HEK293 (cell line): ENCODE results near the gene AP1G2.
A peak's percentile ranks its signal among the peaks of the same experiment; 100 is the strongest.

Experiments
- CTCF ChIA-PET: fragments of 350-600 bp; formaldehyde crosslinking; extraction: SDS; loops from one replicate; lab custom pipeline; 2021; ENCODE audit warnings: antibody characterized with exemption; lab: Yijun Ruan, JAX
- POLR2A ChIA-PET: fragments of 300-600 bp; formaldehyde crosslinking; extraction: SDS; loops from one replicate; lab custom pipeline; 2020; ENCODE audit warnings: antibody characterized with exemption, inconsistent platforms; lab: Yijun Ruan, JAX
- H3K27ac ChIP-seq: fragments of 200-500 bp; sonication (Bioruptor generic); 2 replicates; pipeline ENCODE4 v1.5.1; 2014; ENCODE audit warnings: low read depth, low read length, control low read depth, inconsistent platforms; ENCODE audit errors: extremely low read depth
- H3K36me3 ChIP-seq, 2 experiments: fragments of 200-500 bp in 1 of 2; sonication (Bioruptor generic) in 1 of 2; 1 replicate in 1 of 2; 2 replicates in 1 of 2; pipeline ENCODE4 v1.5.1; 2014 to 2017; ENCODE audit warnings: inconsistent platforms in 2 of 2, low read length in 2 of 2; ENCODE audit not compliant: control insufficient read depth in 2 of 2, insufficient read depth in 1 of 2
- H3K4me1 ChIP-seq: fragments of 200-500 bp; sonication (Bioruptor generic); 2 replicates; pipeline ENCODE4 v1.5.1; 2014; ENCODE audit warnings: mild to moderate bottlenecking, low read length, inconsistent platforms; ENCODE audit not compliant: control insufficient read depth, insufficient read depth
- H3K4me3 ChIP-seq: 2 replicates; pipeline ENCODE4 v1.5.1; 2011; ENCODE audit warnings: low read depth, mild to moderate bottlenecking, control low read depth, low read length, moderate library complexity
- H3K9me3 ChIP-seq: fragments of 200-500 bp; sonication (Bioruptor generic); 2 replicates; pipeline ENCODE4 v1.5.1; 2014; ENCODE audit warnings: low read depth, low read length, inconsistent platforms; ENCODE audit not compliant: control insufficient read depth, insufficient read depth
- EGR2 ChIP-seq: fragments of 450-650 bp; formaldehyde crosslinking; IDR thresholded peaks from 2 replicates; pipeline ENCODE4 v1.5.1; 2016; ENCODE audit warnings: low read depth, missing biosample characterization, missing genetic modification characterization
- HOXA7 ChIP-seq: sonication (generic); formaldehyde crosslinking; IDR thresholded peaks from 2 replicates; pipeline ENCODE4 v1.8.1; 2022; ENCODE audit warnings: missing genetic modification reagents, borderline replicate concordance
- KLF10 ChIP-seq: fragments of 450-650 bp; IDR thresholded peaks from 2 replicates; pipeline ENCODE4 v1.5.1; 2018; ENCODE audit warnings: missing biosample characterization, mild to moderate bottlenecking, missing genetic modification characterization
- KLF16 ChIP-seq: fragments of 450-650 bp; formaldehyde crosslinking; IDR thresholded peaks from 2 replicates; pipeline ENCODE4 v1.5.1; 2017; ENCODE audit warnings: missing biosample characterization, missing genetic modification characterization
- MEIS1 ChIP-seq: sonication (generic); formaldehyde crosslinking; IDR thresholded peaks from 2 replicates; pipeline ENCODE4 v1.8.1; 2022; ENCODE audit warnings: missing genetic modification reagents, mild to moderate bottlenecking, borderline replicate concordance
- MYNN ChIP-seq: fragments of 450-650 bp; formaldehyde crosslinking; IDR thresholded peaks from 2 replicates; pipeline ENCODE4 v1.5.1; 2016; ENCODE audit warnings: missing biosample characterization, missing genetic modification characterization, borderline replicate concordance
- OVOL3 ChIP-seq: fragments of 450-650 bp; formaldehyde crosslinking; IDR thresholded peaks from 2 replicates; pipeline ENCODE4 v1.5.1; 2016; ENCODE audit warnings: missing biosample characterization, missing genetic modification characterization
- SALL2 ChIP-seq: fragments of 450-650 bp; formaldehyde crosslinking; IDR thresholded peaks from 2 replicates; pipeline ENCODE4 v1.5.0; 2017; ENCODE audit warnings: missing biosample characterization, mild to moderate bottlenecking, missing genetic modification characterization, borderline replicate concordance
- SCRT1 ChIP-seq: fragments of 450-650 bp; formaldehyde crosslinking; IDR thresholded peaks from 2 replicates; pipeline ENCODE4 v1.5.1; 2016; ENCODE audit warnings: missing biosample characterization, missing genetic modification characterization, borderline replicate concordance
- ZBTB1 ChIP-seq: fragments of 450-650 bp; formaldehyde crosslinking; IDR thresholded peaks from 2 replicates; pipeline ENCODE4 v1.5.1; 2016; ENCODE audit warnings: missing biosample characterization, missing genetic modification characterization
- ZBTB8A ChIP-seq: fragments of 450-650 bp; formaldehyde crosslinking; IDR thresholded peaks from 2 replicates; pipeline ENCODE4 v1.5.1; 2016; ENCODE audit warnings: missing biosample characterization, missing genetic modification characterization
- ZFHX2 ChIP-seq: fragments of 450-650 bp; formaldehyde crosslinking; conservative IDR thresholded peaks from 2 replicates; pipeline ENCODE4 v1.5.1; 2016; ENCODE audit warnings: missing biosample characterization, missing genetic modification characterization
- ZNF211 ChIP-seq: fragments of 450-650 bp; formaldehyde crosslinking; IDR thresholded peaks from 2 replicates; pipeline ENCODE4 v1.5.1; 2016; ENCODE audit warnings: low read depth, missing biosample characterization, missing genetic modification characterization
- ZNF292 ChIP-seq: fragments of 450-650 bp; formaldehyde crosslinking; IDR thresholded peaks from 2 replicates; pipeline ENCODE4 v1.5.1; 2016; ENCODE audit warnings: low read depth, missing biosample characterization, missing genetic modification characterization, borderline replicate concordance
- ZNF311 ChIP-seq: fragments of 450-650 bp; formaldehyde crosslinking; IDR thresholded peaks from 2 replicates; pipeline ENCODE4 v1.5.1; 2017; ENCODE audit warnings: missing biosample characterization, missing genetic modification characterization, borderline replicate concordance
- ZNF350 ChIP-seq: fragments of 450-650 bp; formaldehyde crosslinking; IDR thresholded peaks from 2 replicates; pipeline ENCODE4 v1.5.0; 2017; ENCODE audit warnings: missing biosample characterization, mild to moderate bottlenecking, missing genetic modification characterization
- ZNF555 ChIP-seq: fragments of 450-650 bp; formaldehyde crosslinking; conservative IDR thresholded peaks from 2 replicates; pipeline ENCODE4 v1.5.1; 2017; ENCODE audit warnings: missing biosample characterization, mild to moderate bottlenecking, missing genetic modification characterization, inconsistent platforms
- ZNF610 ChIP-seq: fragments of 450-650 bp; formaldehyde crosslinking; IDR thresholded peaks from 2 replicates; pipeline ENCODE4 v1.5.1; 2016; ENCODE audit warnings: missing biosample characterization, missing genetic modification characterization, borderline replicate concordance
- ZNF777 ChIP-seq: fragments of 450-650 bp; formaldehyde crosslinking; IDR thresholded peaks from 2 replicates; pipeline ENCODE4 v1.5.1; 2017; ENCODE audit warnings: missing biosample characterization, missing genetic modification characterization, borderline replicate concordance
- ZNF843 ChIP-seq: fragments of 450-650 bp; formaldehyde crosslinking; IDR thresholded peaks from 2 replicates; pipeline ENCODE4 v1.5.1; 2016; ENCODE audit warnings: missing biosample characterization, missing genetic modification characterization
- TF ChIP-seq, protein P1 (sequence below): fragments of 450-650 bp; formaldehyde crosslinking; IDR thresholded peaks from 2 replicates; pipeline ENCODE4 v1.5.1; 2016; ENCODE audit warnings: missing biosample characterization, missing genetic modification characterization
- TF ChIP-seq, protein P2 (sequence below): fragments of 450-650 bp; formaldehyde crosslinking; IDR thresholded peaks from 2 replicates; pipeline ENCODE4 v1.5.1; 2016; ENCODE audit warnings: missing biosample characterization, missing genetic modification characterization
- TF ChIP-seq, protein P3 (sequence below): fragments of 450-650 bp; IDR thresholded peaks from 2 replicates; pipeline ENCODE4 v1.5.1; 2018; ENCODE audit warnings: missing biosample characterization, missing genetic modification characterization

AP1G2 gene

DNA sequence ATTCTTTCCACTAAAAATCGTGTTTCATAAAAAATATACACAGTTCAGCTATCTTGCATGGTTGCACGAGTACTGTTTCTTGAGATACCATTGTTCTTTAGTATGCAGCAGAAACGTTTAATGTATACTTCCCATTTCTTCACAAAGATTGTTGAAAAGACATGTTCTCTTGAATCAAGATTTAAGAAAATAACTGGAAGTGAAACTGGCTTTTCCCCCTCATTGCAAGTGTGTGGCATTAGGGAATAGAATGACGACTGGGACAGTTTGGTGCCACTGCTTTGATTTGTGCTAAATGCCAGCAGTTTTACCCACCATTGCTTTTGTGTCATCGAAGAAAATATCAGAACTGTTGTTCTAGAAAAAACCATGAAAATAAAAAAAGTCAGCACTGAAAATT is 48.3 kb upstream of the AP1G2 start:
- no peaks in the 10 kb centered on the region for H3K4me1 ChIP-seq
- TF ChIP-seq, protein P1, sequence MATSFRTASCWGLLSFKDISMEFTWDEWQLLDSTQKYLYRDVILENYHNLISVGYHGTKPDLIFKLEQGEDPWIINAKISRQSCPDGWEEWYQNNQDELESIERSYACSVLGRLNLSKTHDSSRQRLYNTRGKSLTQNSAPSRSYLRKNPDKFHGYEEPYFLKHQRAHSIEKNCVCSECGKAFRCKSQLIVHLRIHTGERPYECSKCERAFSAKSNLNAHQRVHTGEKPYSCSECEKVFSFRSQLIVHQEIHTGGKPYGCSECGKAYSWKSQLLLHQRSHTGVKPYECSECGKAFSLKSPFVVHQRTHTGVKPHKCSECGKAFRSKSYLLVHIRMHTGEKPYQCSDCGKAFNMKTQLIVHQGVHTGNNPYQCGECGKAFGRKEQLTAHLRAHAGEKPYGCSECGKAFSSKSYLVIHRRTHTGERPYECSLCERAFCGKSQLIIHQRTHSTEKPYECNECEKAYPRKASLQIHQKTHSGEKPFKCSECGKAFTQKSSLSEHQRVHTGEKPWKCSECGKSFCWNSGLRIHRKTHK (tag by site-specific recombination) = no peak
- TF ChIP-seq HOXA7 (CRISPR knock-in tag) = no peak
- no peak for TF ChIP-seq MEIS1 (CRISPR knock-in tag)
- no peak for TF ChIP-seq KLF10
- no peak for TF ChIP-seq ZNF777 (tag by site-specific recombination)
- TF ChIP-seq ZBTB1 = no peak
- TF ChIP-seq ZNF211 (tag by site-specific recombination) = no peak
- no peak for TF ChIP-seq MYNN (tag by site-specific recombination)
- TF ChIP-seq ZNF350 = no peak
- no peak for TF ChIP-seq OVOL3 (tag by site-specific recombination)
- TF ChIP-seq SALL2 (tag by site-specific recombination) = no peak
- no peak for TF ChIP-seq KLF16 (tag by site-specific recombination)
- no peak for TF ChIP-seq ZNF292 (tag by site-specific recombination)
- no peak for TF ChIP-seq ZNF555
- TF ChIP-seq, protein P2, sequence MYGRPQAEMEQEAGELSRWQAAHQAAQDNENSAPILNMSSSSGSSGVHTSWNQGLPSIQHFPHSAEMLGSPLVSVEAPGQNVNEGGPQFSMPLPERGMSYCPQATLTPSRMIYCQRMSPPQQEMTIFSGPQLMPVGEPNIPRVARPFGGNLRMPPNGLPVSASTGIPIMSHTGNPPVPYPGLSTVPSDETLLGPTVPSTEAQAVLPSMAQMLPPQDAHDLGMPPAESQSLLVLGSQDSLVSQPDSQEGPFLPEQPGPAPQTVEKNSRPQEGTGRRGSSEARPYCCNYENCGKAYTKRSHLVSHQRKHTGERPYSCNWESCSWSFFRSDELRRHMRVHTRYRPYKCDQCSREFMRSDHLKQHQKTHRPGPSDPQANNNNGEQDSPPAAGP (tag by site-specific recombination) = no peak
- TF ChIP-seq, all 188 proteins: peak for 0
- Histone ChIP-seq H3K4me3 (no peak overlapping the region), H3K36me3 (no peaks in the 10 kb centered on the region), H3K27ac (no peak overlapping the region), H3K9me3 (no peaks in the 10 kb centered on the region)
- ChIA-PET POLR2A (no interaction called here), CTCF (interaction anchor here (0.6 to 1.8 kb wide), 3 partner anchors 16 to 56 kb away, joined by 3 to 12 read pairs (median 4); no protein-coding TSS in a partner anchor)

DNA sequence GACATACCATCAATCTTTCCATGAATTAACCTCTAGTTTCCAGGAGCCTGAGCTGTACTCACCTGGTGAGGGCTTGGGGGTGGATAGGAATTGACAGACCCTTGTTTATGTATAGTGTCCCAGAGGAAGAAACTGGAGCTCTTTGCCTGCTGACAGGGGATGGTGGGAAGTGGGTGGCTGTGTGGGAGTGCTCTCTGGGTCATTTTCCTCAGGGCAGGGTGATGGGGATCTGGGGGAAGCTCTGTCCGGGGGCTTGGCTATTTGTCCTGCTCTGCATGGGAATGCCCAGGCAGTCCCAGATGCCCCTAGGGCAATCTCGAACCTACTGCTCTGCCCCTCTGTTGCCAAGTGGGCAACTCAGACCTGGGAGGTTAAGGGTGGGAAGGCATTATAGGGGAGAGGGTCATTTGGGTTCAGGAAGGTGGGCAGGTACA is 46.8 kb upstream of the AP1G2 start:
- TF ChIP-seq ZFHX2 (tag by site-specific recombination) = peak; percentile 72
- TF ChIP-seq ZNF610 (tag by site-specific recombination) = no peak
- TF ChIP-seq, protein P3, sequence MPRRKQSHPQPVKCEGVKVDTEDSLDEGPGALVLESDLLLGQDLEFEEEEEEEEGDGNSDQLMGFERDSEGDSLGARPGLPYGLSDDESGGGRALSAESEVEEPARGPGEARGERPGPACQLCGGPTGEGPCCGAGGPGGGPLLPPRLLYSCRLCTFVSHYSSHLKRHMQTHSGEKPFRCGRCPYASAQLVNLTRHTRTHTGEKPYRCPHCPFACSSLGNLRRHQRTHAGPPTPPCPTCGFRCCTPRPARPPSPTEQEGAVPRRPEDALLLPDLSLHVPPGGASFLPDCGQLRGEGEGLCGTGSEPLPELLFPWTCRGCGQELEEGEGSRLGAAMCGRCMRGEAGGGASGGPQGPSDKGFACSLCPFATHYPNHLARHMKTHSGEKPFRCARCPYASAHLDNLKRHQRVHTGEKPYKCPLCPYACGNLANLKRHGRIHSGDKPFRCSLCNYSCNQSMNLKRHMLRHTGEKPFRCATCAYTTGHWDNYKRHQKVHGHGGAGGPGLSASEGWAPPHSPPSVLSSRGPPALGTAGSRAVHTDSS (tag by site-specific recombination) = no peak
- TF ChIP-seq ZBTB8A (tag by site-specific recombination) = no peak
- no peak for TF ChIP-seq SCRT1
- TF ChIP-seq EGR2 (tag by site-specific recombination) = peak; percentile 74
- TF ChIP-seq ZNF843 = no peak
- no peak for TF ChIP-seq ZNF311 (tag by site-specific recombination)
- H3K27ac ChIP-seq = no peak overlapping the region
- no peaks in the 10 kb centered on the region for H3K4me1 ChIP-seq
- H3K4me3 ChIP-seq = no peak overlapping the region
- POLR2A ChIA-PET = no interaction called here
- no peaks in the 10 kb centered on the region for H3K9me3 ChIP-seq
- CTCF ChIA-PET = interaction anchor here (1.0 to 3.4 kb wide), 2 partner anchors 18 to 296 kb away, joined by 3 to 21 read pairs; no protein-coding TSS in a partner anchor
- H3K36me3 ChIP-seq = no peaks in the 10 kb centered on the region
